GM21717 (cell line): ENCODE measurements around the gene TRIM41.
"Not testable (repeated sequence)": the region's sequence is repeated elsewhere in the genome, so short reads cannot be mapped to it uniquely, and the experiment has no call there.

Experiments
- ATAC-seq: cut with Tn5 transposase; IDR thresholded peaks from one replicate; pipeline ENCODE4 v1.9.1; 2021; ENCODE audit warnings: mild to moderate bottlenecking, moderate library complexity; ENCODE audit not compliant: unreplicated experiment

Gene TRIM41

GRCh38 chr5:181282874-181283273 is 59.8 kb downstream of the TRIM41 start:
- no peak for ATAC-seq

- ATAC-seq, result no peak
These were observed 60.3 kb downstream of the TRIM41 start for GRCh38 chr5:181283347-181283746.

- ATAC-seq, result not testable (repeated sequence)
These were observed 61.0 kb downstream of the TRIM41 start for GRCh38 chr5:181283841-181284755.
